ENCODE measurements around the gene TUFT1.

Gene TUFT1

GRCh38 chr1:151619489-151620093 lies 79.5 kb downstream of the TUFT1 start:
- no peak for DNase-seq

DNA sequence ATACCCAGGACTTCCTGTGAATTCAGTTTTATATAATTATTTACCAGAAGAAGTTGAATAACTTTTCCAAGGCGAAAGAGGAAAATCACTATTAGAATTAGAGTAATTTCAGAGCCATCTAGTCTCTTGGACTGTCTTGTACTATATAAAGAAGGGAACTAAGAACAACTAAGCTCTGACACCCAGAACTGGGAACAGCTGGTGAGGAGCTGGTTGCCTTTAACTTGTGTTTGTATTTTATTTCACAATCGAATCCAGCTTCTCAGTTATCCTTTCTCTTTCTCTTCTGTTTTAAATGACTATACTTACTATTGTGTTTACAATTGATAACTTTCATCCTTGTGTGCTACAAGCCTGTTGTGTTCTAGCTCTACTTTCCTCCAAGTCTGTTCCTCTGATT lies 80.2 kb downstream of the TUFT1 start:
- no peak for DNase-seq

DNA sequence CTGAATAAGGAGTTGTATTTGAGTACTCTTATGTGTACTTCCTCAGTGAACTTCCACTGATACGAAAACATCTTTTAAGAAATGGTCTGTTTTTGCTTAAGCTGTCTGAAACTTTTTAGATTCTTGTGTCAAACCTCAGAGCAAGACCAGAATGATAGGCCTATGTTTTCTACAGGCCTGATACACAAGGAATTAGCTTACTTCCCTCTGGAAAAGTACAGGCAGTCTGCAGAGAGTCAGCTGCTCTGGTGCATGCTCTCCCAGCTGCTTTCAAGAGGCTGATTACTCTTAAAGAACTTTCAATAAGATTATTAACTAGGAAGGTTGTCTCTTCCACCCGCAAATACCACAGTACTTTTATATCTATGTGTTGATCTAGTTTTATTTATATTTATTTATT lies 81.2 kb downstream of the TUFT1 start:
- no peak for DNase-seq

DNA sequence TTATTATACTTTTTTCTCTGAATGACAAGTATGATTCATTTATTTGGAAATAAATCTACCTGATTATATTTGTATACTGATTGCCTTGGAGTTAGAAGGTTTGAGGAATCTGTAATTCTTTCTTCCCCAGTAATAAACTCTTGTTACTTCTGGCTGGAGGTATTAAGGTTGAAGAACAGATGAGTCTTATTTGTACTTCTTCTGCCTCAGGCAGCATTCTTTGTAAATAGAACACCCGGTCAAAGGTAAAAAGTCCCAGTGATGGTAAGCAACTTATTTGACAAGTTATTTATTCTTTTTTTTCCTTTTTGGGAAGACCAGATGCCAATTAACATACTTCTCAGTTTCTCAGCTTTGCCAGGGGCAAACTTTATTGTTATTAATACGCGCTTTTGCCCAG lies 84.7 kb downstream of the TUFT1 start:
- no peak for DNase-seq

DNA sequence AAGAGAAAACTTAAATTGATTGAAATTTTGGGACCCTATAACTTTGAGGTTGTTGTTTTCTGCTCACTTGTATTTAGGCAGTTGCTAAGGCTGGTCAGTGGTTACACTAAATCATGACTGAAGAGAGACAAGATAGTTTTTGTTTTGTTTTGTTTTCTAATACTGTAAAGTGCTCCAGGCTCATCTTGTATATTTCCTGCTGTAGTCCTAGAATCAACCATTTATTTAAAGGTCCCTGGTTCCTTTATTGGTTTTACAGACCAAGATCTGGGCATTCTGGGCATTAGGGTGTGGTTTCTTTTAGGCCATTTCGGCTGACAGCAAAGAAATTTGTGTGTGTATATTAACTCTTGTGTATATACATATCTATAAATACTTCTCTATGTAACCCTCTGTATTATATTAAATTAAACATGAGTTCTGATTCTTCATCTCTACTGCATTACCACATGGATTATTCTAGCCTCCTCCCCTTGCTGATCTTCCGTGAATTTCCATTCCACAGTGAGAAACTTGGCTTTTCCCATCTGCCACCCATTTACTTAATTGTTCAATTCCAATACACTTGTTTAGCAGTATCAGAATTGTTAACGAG lies 86.7 kb downstream of the TUFT1 start:
- DNase-seq, result no peak

DNA sequence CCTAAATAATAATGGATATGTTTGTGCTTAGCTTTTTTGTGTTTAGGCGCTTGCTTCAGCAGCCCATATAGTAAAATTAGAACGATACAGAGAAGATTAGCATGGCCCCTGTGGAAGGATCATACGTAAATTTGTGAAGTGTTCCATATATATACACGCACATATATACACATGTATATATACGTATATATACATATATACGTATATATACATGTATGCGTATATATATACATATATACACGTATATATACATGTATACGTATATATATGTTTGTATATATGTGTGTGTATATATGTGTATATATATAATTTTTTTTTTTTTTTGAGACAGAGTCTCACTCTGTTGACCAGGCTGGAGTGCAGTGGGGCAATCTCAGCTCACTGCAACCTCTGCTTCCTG lies 89.2 kb downstream of the TUFT1 start:
- no peak for DNase-seq
